Measurements from ENCODE around the gene GPR179.
"Not testable (repeated sequence)": the region's sequence is repeated elsewhere in the genome, so short reads cannot be mapped to it uniquely, and the experiment has no call there.

GPR179 gene

GRCh38 chr17:38289760-38290159 lies 54.0 kb downstream of the GPR179 start:
- not testable (repeated sequence) for H3K79me2 ChIP-seq (ENCODE audit: insufficient read depth, low read length); H3K9me3 ChIP-seq (ENCODE audit: insufficient read depth, low read depth, low read length); H3K9ac ChIP-seq (ENCODE audit: low read depth, low read length, poor library complexity, severe bottlenecking); H3K27me3 ChIP-seq (ENCODE audit: insufficient read depth, low read length, poor library complexity, severe bottlenecking); H3K4me2 ChIP-seq (ENCODE audit: low read depth, low read length, poor library complexity, severe bottlenecking); H3F3A ChIP-seq (ENCODE audit: low read depth); H3K36me3 ChIP-seq (ENCODE audit: insufficient read depth, low read length); H4K20me1 ChIP-seq (ENCODE audit: insufficient read depth, low read length, poor library complexity, severe bottlenecking); H3K9me2 ChIP-seq (replicated peaks; ENCODE audit: low read depth, low read length); H3K4me1 ChIP-seq (ENCODE audit: insufficient read depth, low read length, poor library complexity, severe bottlenecking); H2AFZ ChIP-seq (ENCODE audit: low read length); H3K4me3 ChIP-seq (ENCODE audit: low read length, poor library complexity, severe bottlenecking)

GRCh38 chr17:38288217-38288827 lies 55.4 kb downstream of the GPR179 start:
- not testable (repeated sequence) for H3K4me2 ChIP-seq (ENCODE audit: low read depth, low read length, poor library complexity, severe bottlenecking); H2AFZ ChIP-seq (ENCODE audit: low read length); H3K9ac ChIP-seq (ENCODE audit: low read depth, low read length, poor library complexity, severe bottlenecking); H4K20me1 ChIP-seq (ENCODE audit: insufficient read depth, low read length, poor library complexity, severe bottlenecking); H3K27me3 ChIP-seq (ENCODE audit: insufficient read depth, low read length, poor library complexity, severe bottlenecking); H3K4me1 ChIP-seq (ENCODE audit: insufficient read depth, low read length, poor library complexity, severe bottlenecking); H3F3A ChIP-seq (ENCODE audit: low read depth); H3K4me3 ChIP-seq (ENCODE audit: low read length, poor library complexity, severe bottlenecking); H3K79me2 ChIP-seq (ENCODE audit: insufficient read depth, low read length); H3K9me2 ChIP-seq (replicated peaks; ENCODE audit: low read depth, low read length); H3K36me3 ChIP-seq (ENCODE audit: insufficient read depth, low read length); H3K9me3 ChIP-seq (ENCODE audit: insufficient read depth, low read depth, low read length)
- TF ChIP-seq CTCF (conservative IDR thresholded peaks at IDR 0.05; ENCODE audit: low read length) = peak; percentile 36

- H3K4me2 ChIP-seq (ENCODE audit: low read depth, low read length, poor library complexity, severe bottlenecking) = peak overlapping the region; percentile 76
- not testable (repeated sequence) for H3K27me3 ChIP-seq (ENCODE audit: insufficient read depth, low read length, poor library complexity, severe bottlenecking); H3K4me1 ChIP-seq (ENCODE audit: insufficient read depth, low read length, poor library complexity, severe bottlenecking); H3K79me2 ChIP-seq (ENCODE audit: insufficient read depth, low read length); H3K36me3 ChIP-seq (ENCODE audit: insufficient read depth, low read length); H3F3A ChIP-seq (ENCODE audit: low read depth); H3K9me3 ChIP-seq (ENCODE audit: insufficient read depth, low read depth, low read length); H4K20me1 ChIP-seq (ENCODE audit: insufficient read depth, low read length, poor library complexity, severe bottlenecking); H3K9me2 ChIP-seq (replicated peaks; ENCODE audit: low read depth, low read length)
- peak overlapping the region; percentile 56 for H3K4me3 ChIP-seq (ENCODE audit: low read length, poor library complexity, severe bottlenecking)
- H3K9ac ChIP-seq (ENCODE audit: low read depth, low read length, poor library complexity, severe bottlenecking) = peak overlapping the region; percentile 59
- peak overlapping the region; percentile 93 for H2AFZ ChIP-seq (ENCODE audit: low read length)
These were observed 57.2 kb downstream of the GPR179 start for GRCh38 chr17:38286501-38287091.

- H3K9me3 ChIP-seq (ENCODE audit: insufficient read depth, low read depth, low read length); H3K79me2 ChIP-seq (ENCODE audit: insufficient read depth, low read length); H3F3A ChIP-seq (ENCODE audit: low read depth); H3K4me3 ChIP-seq (ENCODE audit: low read length, poor library complexity, severe bottlenecking); H3K4me1 ChIP-seq (ENCODE audit: insufficient read depth, low read length, poor library complexity, severe bottlenecking); H2AFZ ChIP-seq (ENCODE audit: low read length); H3K9ac ChIP-seq (ENCODE audit: low read depth, low read length, poor library complexity, severe bottlenecking); H3K36me3 ChIP-seq (ENCODE audit: insufficient read depth, low read length); H3K9me2 ChIP-seq (replicated peaks; ENCODE audit: low read depth, low read length); H4K20me1 ChIP-seq (ENCODE audit: insufficient read depth, low read length, poor library complexity, severe bottlenecking); H3K27me3 ChIP-seq (ENCODE audit: insufficient read depth, low read length, poor library complexity, severe bottlenecking): not testable (repeated sequence)
- H3K4me2 ChIP-seq (ENCODE audit: low read depth, low read length, poor library complexity, severe bottlenecking) = peak overlapping the region; percentile 76
These were observed 57.8 kb downstream of the GPR179 start for GRCh38 chr17:38285994-38286393.
